Left lobe of liver (tissue), 2 donors: ENCODE data around the gene ADAMTS6. TPM values are rescaled to one million over a fixed set of nuclear protein-coding genes. Genes with fewer than 3 reads are reported as not detected.
"Not testable (repeated sequence)": the region's sequence is repeated elsewhere in the genome, so short reads cannot be mapped to it uniquely, and the experiment has no call there.

Experiments used
- ATAC-seq: fragments of 200-7000 bp; cut with Tn5 transposase; one replicate; pipeline ENCODE4 v1.9.1; 2020; ENCODE audit warnings: mild to moderate bottlenecking, moderate library complexity
- DNase-seq: peaks from one replicate; pipeline ENCODE4 v3.0.0-alpha.2; 2020; ENCODE audit warnings: low spot score
- total RNA-seq: library from RNA; stranded (reverse); gene quantifications from one replicate; pipeline ENCODE4 v1.2.1, GENCODE V29; 2021
- donor health status: DM: no; HTN: no; CAD: no; lungs with moderate emphysema.
- donor health status: DM: no; HTN: yes; CAD: no.

Gene ADAMTS6
- total RNA-seq, 1 donor from 2014 or later, result 0.30 TPM

GRCh38 chr5:65203746-65204145, 278.0 kb downstream of the ADAMTS6 start:
- DNase-seq, result no peak
- ATAC-seq, result no peak

GRCh38 chr5:65199993-65200675, 281.6 kb downstream of the ADAMTS6 start:
- ATAC-seq (no peak), DNase-seq (no peak)

DNA sequence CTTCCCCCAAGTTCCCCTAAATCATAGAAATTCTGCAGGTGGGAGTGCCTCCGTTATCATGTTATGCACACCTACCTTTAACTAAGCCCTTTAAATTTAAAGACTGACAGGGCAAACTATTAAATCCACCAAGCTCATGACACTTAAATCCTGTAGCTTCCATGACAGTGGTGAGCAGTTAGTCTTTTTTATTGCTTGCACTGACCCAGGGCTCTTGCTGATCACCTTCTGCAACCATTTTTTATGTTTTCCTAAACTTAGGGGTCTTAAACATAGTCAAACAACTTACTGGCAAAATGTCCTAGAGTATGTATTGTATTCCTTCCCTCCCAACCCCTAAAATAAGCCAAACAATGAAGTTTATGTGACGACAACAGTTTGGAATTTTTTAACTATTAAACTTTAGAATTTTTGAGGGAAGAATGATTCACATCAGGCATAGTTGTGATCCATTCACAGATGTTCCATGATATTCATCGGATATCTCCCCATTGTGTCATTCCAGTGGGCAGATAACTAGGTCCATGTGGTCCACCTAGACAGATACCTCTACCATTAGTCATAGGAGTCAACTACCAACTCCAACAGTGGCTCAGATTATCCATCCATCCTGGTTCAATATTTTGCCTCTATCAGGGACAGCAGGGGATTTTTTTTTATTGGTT, 283.1 kb downstream of the ADAMTS6 start:
- ATAC-seq (no peak), DNase-seq (no peak)

DNA sequence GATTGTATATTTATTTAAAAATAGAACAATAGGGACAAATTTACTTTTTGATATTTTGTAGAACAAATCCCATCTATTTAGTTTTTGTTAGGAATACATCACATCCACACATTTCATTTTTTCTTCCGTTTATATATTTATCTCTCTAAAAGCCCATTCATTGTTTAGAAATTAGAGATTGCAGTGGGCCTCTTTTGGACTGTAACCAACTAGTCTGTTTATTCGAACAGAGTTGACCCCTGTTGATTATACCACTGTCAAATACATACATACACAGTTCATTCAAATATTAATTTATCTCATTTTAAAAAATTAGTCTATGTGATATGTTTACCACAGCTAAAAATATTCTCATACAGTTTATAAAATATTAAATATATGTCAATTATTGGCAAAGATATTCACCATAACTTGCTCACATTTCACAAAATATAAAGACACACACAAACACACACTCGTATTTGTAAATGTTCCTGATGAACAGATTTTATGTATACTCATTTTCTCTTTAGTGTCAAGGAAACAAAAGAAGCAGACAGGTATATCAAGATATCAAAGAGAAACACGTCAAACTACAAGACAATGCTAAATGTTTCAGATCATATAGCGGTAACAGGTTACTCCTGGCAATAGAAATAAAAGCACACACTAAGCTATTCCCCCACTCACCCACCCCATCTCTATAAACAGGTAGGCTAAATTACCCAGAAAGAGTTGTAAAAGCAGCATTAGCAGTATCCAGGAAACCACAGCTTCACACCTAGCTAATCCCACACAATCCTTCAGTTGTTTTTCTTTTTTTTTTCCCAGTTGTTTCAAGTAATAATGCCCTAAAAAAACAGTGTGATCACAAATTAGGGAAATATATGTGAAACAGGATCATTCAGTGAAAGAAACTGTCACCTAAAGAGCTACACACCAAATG, 283.9 kb downstream of the ADAMTS6 start:
- no peak for ATAC-seq
- no peak for DNase-seq

DNA sequence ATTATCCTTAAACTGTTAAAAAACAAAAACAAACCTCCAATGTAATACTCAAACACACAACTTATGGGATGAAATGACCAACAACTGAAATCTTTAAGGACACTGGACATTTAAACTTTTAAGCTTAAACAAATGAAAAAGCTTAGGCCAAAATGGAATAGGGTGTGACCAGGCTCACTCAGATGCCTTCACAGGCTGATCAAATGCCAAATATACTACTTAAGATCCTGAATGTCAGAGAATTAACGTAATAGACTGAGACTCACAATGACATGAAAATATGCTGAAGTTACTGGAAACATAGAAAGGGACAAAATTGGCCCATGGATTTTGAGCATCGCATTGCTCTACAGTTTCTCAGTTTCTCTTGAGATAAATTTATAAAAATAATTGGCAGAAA, 286.8 kb downstream of the ADAMTS6 start:
- DNase-seq (no peak), ATAC-seq (no peak)

DNA sequence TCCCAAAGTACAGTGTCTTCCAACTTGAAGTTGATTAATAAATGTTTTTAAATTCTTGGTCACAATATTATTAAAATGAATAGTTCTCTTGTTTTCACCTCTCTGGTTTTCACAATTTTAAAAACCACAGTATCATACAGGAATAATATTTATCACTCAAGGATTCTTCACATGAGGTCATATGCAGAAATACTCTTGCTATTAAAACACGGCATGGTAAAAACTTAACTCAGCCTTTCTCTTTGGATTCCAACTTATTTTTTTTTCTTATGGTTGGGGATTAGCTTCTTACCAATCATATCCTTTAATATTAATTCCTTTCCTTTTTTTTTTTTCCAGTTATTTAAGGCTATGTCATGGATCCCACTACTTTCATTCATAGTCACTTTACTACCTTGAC, 289.4 kb downstream of the ADAMTS6 start:
- DNase-seq, result no peak
- no peak for ATAC-seq

DNA sequence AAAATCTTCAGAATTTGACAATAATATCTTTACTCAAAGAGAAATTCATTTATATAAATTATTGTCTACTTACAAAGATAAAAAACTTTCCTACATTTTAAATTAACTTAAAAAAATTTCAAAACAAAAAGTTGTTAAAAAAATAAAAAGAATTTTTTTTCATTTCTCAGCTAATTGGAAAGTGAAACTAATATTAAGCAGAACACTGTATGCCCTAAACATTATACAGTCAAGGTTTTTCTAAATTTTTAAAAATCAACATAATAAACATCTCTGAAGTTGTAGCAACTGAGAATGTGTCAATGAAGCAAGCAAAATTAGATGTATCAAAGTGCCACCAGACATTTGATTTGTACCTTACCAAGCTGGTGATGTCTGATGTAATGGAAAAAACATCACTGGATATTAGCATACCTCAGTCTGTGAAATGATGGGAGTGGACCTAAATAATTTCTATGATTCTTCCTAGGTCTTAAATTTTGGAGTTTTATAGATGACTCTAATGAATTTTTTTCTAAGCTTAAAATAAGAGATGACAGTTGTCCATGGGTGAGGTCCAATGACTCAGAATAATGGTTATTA, 290.1 kb downstream of the ADAMTS6 start:
- no peak for DNase-seq
- no peak for ATAC-seq

DNA sequence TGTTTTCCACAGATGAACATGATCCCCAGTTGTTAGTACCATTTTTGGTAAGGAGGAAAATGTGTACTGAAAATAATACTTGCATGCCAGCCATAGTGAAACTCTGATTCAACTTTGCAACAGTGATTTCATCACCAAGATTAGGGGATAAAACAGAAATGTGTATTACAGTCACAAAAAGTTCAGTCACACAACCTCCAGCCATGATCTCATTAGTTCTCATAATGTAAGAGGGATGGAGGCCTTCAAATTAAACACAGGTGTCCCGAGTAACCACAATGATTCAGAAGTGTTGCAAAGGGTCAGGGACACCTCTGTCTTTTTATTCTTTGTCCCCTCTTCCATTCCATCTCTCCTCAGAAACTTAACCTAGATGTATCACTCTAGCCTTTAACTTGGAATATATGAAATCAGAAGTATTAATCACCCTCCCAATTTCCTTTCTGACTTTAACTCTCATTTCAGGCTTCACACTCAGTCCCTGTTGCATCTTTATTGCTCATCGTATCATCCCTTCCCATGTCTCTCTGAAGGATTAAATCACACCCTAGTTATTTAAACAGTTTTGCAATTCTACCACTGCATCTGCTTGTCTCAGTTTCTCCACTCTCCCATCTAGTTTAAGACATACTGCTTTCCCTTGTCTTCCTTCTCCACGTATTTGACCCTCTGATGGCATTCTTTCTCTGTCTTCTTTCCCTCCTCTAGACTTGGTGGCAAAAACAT, 291.2 kb downstream of the ADAMTS6 start:
- DNase-seq (no peak), ATAC-seq (no peak)

GRCh38 chr5:65186646-65187227, 295.0 kb downstream of the ADAMTS6 start:
- DNase-seq, result no peak
- no peak for ATAC-seq

GRCh38 chr5:65185468-65185867, 296.3 kb downstream of the ADAMTS6 start:
- ATAC-seq (no peak), DNase-seq (no peak)

- ATAC-seq, result no peak
These were observed 296.9 kb downstream of the ADAMTS6 start for GRCh38 chr5:65184780-65185179.

GRCh38 chr5:65174231-65174630, 307.5 kb downstream of the ADAMTS6 start:
- ATAC-seq, DNase-seq: not testable (repeated sequence)

More at GRCh38 chr5:65184780-65185179, 296.9 kb downstream of the ADAMTS6 start:
- no peak for DNase-seq

DNA sequence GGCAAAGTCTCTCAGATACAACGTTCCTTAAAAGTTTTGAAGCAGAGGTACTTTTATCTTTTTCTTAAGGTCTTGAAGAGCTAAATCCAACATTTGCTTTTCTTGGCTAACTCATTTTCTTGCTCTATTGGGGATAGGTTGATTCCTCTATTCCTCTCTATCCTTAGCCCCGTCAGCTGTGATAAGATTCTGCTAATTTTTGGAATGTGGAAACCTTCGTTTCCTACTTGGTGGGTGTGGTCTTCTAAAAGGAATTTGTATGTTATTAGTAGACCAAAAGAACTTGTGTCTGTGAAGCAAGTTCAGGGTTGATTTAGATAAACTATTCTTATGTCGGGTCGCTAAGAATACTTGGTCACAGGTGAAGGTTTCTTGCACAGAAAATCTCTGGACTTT, 308.6 kb downstream of the ADAMTS6 start:
- no peak for ATAC-seq

GRCh38 chr5:65172486-65173129, 309.1 kb downstream of the ADAMTS6 start:
- ATAC-seq (no peak), DNase-seq (no peak)

More for the DNA sequence above, 308.6 kb downstream of the ADAMTS6 start:
- DNase-seq, result no peak

GRCh38 chr5:65171645-65172044, 310.1 kb downstream of the ADAMTS6 start:
- no peak for ATAC-seq
- DNase-seq, result no peak

GRCh38 chr5:65163698-65164097, 318.0 kb downstream of the ADAMTS6 start:
- DNase-seq (no peak), ATAC-seq (no peak)

GRCh38 chr5:65161655-65162054, 320.1 kb downstream of the ADAMTS6 start:
- no peak for DNase-seq
- no peak for ATAC-seq

DNA sequence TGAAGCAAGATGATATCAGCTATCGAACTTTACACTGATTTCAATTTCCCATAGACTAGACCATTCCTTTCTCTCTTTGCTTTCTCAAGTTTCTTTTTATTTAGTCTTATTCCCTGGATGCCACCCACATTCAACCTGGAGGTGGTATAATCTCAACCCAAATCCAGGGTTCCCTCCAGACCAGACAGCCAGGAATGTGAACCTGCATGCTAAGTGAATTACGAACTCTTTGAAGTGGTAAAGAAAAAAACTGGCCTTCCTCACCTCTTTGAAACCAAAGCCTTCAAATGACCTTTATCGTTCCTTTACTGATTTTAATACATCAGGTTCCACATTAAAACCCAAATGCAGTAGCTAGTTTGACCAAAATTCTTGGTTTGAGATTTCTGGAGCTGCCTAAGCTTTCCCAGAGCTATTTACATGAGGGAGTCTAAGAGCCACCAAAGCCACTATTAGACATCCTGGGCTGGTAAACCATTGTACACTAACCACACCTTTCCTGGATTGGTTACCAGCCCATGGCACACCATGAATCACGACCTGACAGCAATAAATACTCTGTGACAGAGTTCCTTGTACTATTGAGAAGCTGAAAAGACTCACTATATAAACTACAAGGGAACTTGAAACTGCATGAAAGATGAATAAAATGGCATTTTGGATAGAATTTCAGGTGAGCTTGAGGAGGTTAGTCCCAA, 323.7 kb downstream of the ADAMTS6 start:
- DNase-seq (no peak), ATAC-seq (no peak)

DNA sequence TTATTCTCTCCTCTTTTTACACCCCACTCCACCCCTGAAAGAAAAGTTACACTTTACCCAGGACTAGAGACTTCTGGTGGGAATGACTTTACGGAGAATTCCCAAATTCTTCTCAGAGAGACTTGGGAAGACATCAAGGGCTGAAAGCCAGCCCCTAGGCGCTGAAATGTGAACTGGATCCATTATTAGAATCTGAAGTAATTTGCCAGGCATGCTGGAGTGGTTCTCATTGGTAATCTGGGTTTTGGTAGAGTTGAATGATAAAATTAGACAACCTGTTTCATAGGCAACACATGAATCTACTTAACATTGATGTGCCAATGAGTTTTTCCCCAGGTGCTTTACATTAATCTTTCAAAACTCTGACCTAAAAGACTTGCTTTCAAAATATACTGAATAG, 324.8 kb downstream of the ADAMTS6 start:
- DNase-seq, result no peak
- ATAC-seq, result no peak
